Brain microvascular endothelial cell (primary cell): ENCODE results near the gene LRRFIP1.

Experiments
- DNase-seq: peaks from one replicate; pipeline ENCODE4 v3.0.0-alpha.2; 2020
- H3K27ac ChIP-seq: fragments of 250-450 bp; sonication (Bioruptor Pico); 2 replicates; pipeline ENCODE4 v1.5.1; 2020; ENCODE audit warnings: mild to moderate bottlenecking, moderate library complexity
- H3K27me3 ChIP-seq: fragments of 250-450 bp; sonication (Bioruptor Pico); replicated peaks from 2 replicates; pipeline ENCODE4 v1.5.1; 2020; ENCODE audit warnings: mild to moderate bottlenecking
- H3K36me3 ChIP-seq: fragments of 250-450 bp; sonication (Bioruptor Pico); replicated peaks from 2 replicates; pipeline ENCODE4 v1.5.1; 2020; ENCODE audit warnings: mild to moderate bottlenecking
- H3K4me3 ChIP-seq: 2 replicates; pipeline ENCODE4 v1.5.1; 2011; ENCODE audit warnings: low read depth, mild to moderate bottlenecking, control low read depth, low read length, moderate library complexity
- in situ Hi-C: cut with HindIII; loops from 2 replicates; pipeline ENCODE4 v1.10.0; 2017; ENCODE audit warnings: low sequenced_read_pairs, low pct_ligation_motif_present
- TF ChIP-seq, protein P1 (sequence below): IDR thresholded peaks from 2 replicates; pipeline ENCODE4 v1.5.1; 2011; ENCODE audit warnings: low read depth, mild to moderate bottlenecking, moderate library complexity, low read length, control low read depth, inconsistent platforms; ENCODE audit errors: missing control alignments

The LRRFIP1 gene

DNA sequence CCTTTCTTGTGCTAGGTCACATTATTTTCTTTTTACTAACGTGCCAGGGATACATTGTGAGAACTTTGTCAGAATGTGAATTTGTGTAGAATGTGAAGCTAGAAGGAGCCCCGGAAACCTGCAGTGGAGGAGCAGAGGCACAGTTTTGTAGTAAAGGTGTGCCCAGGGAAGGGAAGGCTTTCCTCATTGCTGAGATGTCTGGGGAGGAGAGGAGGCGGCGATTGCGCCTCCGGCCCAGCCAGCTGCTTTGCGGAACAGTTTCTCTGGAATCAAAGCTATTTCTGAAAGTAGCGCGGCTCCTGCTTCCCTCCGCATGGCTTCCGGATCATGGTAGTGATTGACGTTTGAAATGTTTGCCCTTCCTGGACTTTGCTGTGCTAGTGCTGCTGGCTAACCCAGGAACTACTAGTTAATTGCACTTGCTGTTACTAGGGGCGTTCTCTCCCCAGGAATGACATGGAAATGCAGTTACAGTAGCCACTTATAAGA lies 88.1 kb downstream of the LRRFIP1 start:
- no peak for DNase-seq
- no peak overlapping the region for H3K4me3 ChIP-seq

DNA sequence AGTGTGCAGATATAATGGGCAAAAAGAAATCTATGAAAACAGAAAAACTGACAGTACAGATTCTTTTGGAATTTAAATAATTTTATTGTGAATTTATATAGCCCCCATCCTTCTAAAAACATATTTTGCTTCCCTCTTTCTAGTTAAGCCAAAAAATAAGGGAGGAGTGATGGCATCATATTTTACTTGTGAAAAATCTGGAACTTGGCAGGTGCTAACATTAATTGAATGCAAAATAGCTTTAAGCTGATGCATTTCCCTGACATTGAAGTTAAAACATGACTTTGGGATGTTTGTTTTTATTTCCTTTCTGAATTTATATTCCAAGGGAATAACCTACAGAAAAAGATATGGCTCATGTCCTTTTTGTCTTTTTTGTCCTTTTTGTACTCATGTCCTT lies 88.6 kb downstream of the LRRFIP1 start:
- Histone ChIP-seq H3K27me3 (no peaks in the 10 kb centered on the region), H3K27ac (peak overlapping the region; percentile 66), H3K4me3 (no peak overlapping the region), H3K36me3 (peaks cover 11% of the 10 kb centered on the region)
- TF ChIP-seq, protein P1, sequence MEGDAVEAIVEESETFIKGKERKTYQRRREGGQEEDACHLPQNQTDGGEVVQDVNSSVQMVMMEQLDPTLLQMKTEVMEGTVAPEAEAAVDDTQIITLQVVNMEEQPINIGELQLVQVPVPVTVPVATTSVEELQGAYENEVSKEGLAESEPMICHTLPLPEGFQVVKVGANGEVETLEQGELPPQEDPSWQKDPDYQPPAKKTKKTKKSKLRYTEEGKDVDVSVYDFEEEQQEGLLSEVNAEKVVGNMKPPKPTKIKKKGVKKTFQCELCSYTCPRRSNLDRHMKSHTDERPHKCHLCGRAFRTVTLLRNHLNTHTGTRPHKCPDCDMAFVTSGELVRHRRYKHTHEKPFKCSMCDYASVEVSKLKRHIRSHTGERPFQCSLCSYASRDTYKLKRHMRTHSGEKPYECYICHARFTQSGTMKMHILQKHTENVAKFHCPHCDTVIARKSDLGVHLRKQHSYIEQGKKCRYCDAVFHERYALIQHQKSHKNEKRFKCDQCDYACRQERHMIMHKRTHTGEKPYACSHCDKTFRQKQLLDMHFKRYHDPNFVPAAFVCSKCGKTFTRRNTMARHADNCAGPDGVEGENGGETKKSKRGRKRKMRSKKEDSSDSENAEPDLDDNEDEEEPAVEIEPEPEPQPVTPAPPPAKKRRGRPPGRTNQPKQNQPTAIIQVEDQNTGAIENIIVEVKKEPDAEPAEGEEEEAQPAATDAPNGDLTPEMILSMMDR: no peak
- in situ Hi-C loops: no loop called here
- no peak for DNase-seq

More for the DNA sequence above, 88.1 kb downstream of the LRRFIP1 start:
- peaks cover 11% of the 10 kb centered on the region for H3K36me3 ChIP-seq
- H3K27ac ChIP-seq: peak overlapping the region; percentile 66
- TF ChIP-seq, protein P1: no peak
- in situ Hi-C loops: no loop called here
- no peaks in the 10 kb centered on the region for H3K27me3 ChIP-seq

GRCh38 chr2:237717366-237718276 lies 90.2 kb downstream of the LRRFIP1 start:
- in situ Hi-C loops: no loop called here
- Histone ChIP-seq H3K4me3 (no peak overlapping the region), H3K36me3 (no peaks in the 10 kb centered on the region), H3K27ac (no peak overlapping the region), H3K27me3 (no peaks in the 10 kb centered on the region)
- no peak for DNase-seq
- TF ChIP-seq, protein P1: no peak

GRCh38 chr2:237718277-237718634 lies 90.9 kb downstream of the LRRFIP1 start:
- H3K36me3 ChIP-seq: no peaks in the 10 kb centered on the region
- no peak overlapping the region for H3K27ac ChIP-seq
- H3K27me3 ChIP-seq: no peaks in the 10 kb centered on the region
- TF ChIP-seq, protein P1: no peak
- no peak for DNase-seq
- in situ Hi-C loops: no loop called here
- H3K4me3 ChIP-seq: no peak overlapping the region

GRCh38 chr2:237720444-237720843 lies 93.1 kb downstream of the LRRFIP1 start:
- in situ Hi-C loops: no loop called here
- no peak overlapping the region for H3K27ac ChIP-seq
- DNase-seq: no peak
- TF ChIP-seq, protein P1: no peak
- no peaks in the 10 kb centered on the region for H3K36me3 ChIP-seq
- no peak overlapping the region for H3K4me3 ChIP-seq
- no peaks in the 10 kb centered on the region for H3K27me3 ChIP-seq
